Measurements from ENCODE around the gene ALDH4A1. TPM values are rescaled to one million over a fixed set of nuclear protein-coding genes. Genes with fewer than 3 reads are reported as not detected.
A peak's percentile ranks its signal among the peaks of the same experiment; 100 is the strongest.

ALDH4A1 gene
- total RNA-seq, 4 donors from 2014 or later = 16.5 to 25.8 (median 22.1) TPM

DNA sequence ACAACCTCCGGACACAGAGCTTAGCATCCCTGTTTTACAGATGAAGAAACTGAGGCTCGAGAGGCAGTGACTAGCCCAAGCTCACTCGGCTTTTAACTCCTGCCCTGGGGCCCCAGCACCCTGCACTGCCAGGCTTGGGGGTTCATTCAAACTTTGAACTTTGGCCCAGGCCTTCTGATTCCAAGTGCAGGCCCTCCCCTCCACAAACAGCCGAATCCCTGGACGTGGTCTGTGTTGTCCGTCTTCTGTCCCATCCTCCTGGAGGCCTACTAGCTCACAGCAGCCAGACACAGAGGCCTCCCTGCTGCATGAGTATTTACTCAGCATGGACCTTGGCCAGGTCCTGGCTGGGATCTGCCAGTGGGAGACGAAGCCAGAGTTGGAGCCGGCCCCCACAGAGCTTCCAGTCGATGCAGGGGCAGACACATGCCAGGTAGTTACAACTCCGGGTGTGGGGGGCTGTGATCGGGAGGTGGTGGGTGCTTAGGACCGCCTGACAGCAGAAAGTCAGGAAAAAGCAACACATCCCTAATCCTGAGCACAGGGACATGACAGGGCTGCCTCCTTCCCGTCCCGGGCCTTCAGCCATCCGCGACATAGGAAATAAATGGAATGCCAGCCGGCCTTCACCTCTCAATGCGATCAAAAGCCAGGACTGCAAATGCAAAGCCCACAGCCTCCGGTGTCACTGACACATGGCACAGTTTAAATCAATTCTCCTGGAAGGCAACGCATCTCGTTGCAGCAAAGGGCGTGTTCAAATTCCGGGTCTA, 46.7 kb upstream of the ALDH4A1 start:
- DNase-seq (ENCODE audit: low spot score in 2 of 2) = peak in 1 of 2 donors; percentile 92
- TF ChIP-seq POLR2A (IDR thresholded peaks at IDR 0.05) = no peak
- TF ChIP-seq, protein P1, sequence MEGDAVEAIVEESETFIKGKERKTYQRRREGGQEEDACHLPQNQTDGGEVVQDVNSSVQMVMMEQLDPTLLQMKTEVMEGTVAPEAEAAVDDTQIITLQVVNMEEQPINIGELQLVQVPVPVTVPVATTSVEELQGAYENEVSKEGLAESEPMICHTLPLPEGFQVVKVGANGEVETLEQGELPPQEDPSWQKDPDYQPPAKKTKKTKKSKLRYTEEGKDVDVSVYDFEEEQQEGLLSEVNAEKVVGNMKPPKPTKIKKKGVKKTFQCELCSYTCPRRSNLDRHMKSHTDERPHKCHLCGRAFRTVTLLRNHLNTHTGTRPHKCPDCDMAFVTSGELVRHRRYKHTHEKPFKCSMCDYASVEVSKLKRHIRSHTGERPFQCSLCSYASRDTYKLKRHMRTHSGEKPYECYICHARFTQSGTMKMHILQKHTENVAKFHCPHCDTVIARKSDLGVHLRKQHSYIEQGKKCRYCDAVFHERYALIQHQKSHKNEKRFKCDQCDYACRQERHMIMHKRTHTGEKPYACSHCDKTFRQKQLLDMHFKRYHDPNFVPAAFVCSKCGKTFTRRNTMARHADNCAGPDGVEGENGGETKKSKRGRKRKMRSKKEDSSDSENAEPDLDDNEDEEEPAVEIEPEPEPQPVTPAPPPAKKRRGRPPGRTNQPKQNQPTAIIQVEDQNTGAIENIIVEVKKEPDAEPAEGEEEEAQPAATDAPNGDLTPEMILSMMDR (IDR thresholded peaks at IDR 0.05) = no peak
- 22 to 39% methylated on average over 22 to 23 of the region's 23 CpGs for WGBS, 2 donors
- H3K4me3 ChIP-seq (ENCODE audit: low read depth, poor library complexity, severe bottlenecking) = no peak overlapping the region
- intact Hi-C loops (cut with DNase I; ENCODE audit: low total_unique reads) = loop anchor here (5.0 kb wide), 1 partner anchor 133 kb away; no protein-coding TSS in a partner anchor

DNA sequence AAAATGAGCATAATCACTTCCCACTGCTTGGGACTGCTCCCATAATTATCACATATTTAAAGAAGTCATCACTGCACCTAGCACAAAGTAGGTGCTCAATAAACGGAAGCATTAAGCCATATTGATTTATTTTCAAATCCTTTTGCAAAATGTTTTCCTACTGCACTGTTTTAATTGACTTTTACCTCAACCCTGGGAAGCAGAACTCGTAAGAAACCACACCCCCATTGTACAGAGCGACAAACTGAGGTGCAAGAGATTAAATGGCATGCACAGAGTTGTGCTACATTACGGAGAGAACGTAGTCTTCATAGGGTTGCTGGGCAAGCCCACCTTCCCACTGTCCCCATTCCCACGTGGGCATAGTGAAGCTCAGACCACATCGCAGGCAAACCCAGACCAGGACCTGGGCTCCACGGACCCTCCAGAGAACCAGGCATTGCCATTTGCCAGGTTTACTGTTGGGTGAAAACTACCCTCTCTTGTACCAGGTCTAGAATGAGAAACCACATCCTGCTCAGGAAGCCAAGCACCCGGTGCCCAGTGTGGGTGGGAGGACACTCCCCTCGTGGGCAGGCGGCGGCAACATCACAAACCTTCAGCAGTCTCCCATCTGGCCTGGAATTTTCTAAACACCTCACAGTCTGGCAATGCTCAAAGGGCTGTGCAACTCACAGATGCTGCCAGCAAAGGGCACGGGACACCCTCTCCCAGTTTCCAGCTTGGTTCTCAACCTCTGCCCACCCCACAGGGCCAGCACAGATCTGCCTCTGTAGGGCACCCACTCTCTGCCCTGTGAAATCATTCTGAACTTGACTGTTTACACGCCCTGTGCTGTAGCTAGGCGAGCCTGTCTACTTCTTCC, 45.9 kb upstream of the ALDH4A1 start:
- 40 to 43% methylated on average over 14 to 15 of the region's 15 CpGs for WGBS, 2 donors
- intact Hi-C loops (cut with DNase I; ENCODE audit: low total_unique reads) = loop anchor here (5.0 kb wide), 1 partner anchor 134 kb away; no protein-coding TSS in a partner anchor
- TF ChIP-seq, protein P1 (IDR thresholded peaks at IDR 0.05) = no peak
- no peak for TF ChIP-seq POLR2A (IDR thresholded peaks at IDR 0.05)
- no peak for DNase-seq (ENCODE audit: low spot score in 2 of 2)
- no peak overlapping the region for H3K4me3 ChIP-seq (ENCODE audit: low read depth, poor library complexity, severe bottlenecking)

DNA sequence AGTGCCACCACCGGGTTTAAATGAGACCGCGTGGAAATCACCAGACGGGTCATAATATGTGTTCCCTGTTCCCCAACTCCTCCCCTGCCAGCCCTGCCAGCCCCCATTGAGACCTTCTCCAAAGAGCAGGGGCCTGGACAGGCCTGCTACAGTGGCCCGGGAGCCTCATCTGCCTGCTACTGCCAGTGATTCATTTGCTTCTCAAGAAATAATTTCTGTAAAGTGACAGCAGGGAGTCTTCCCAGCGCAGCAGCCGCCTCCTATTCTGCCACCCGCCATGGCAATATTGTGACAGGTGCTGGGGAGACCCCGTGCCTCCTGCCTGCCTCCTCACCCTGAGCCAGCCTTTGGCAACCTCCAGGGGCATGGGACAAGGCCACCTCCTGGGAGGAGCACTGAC, 45.2 kb upstream of the ALDH4A1 start:
- WGBS, 2 donors = 54 to 62% methylated on average over 8 to 9 of the region's 9 CpGs
- no peak for DNase-seq (ENCODE audit: low spot score in 2 of 2)
- H3K4me3 ChIP-seq (ENCODE audit: low read depth, poor library complexity, severe bottlenecking) = no peak overlapping the region
- TF ChIP-seq, protein P1 (IDR thresholded peaks at IDR 0.05) = no peak
- intact Hi-C loops (cut with DNase I; ENCODE audit: low total_unique reads) = loop anchor here (5.0 kb wide), 1 partner anchor 135 kb away; no protein-coding TSS in a partner anchor

DNA sequence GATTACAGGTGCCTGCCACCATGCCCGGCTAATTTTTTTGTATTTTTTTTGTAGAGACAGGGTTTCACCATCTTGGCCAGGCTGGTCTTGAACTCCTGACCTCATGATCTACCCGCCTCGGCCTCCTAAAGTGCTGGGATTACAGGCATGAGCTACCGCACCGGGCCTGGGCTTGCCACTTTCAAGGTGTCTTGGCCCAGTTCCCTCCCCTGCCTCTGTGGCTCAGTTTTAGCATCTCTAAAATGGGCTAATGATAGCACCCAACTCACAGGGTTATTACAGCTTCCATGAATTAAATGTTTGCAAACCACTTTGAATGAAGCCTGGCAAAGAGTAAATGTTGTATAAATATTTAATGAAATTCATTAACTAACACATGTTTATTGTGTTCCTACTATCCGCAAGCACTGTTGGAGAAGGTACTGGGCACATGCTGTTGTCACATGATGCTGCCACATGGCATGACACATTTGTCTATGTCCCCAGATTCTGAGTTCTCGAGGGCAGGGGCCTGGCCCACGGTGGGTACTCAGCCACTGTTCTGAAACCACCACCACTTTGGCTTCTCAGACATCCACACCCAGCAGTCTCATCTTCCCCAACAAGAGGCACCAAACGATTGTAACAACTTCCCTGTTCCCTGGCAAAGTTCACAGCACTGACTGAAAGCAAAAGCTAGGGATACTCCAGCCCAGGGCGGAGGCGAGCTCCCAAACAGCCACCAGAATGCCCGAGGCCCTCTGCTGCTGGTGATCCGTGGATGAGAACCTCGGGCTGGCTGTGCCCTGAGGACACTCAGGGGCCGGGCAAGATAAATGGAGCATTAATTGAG, 44.4 kb upstream of the ALDH4A1 start:
- DNase-seq (ENCODE audit: low spot score in 2 of 2) = no peak
- intact Hi-C loops (cut with DNase I; ENCODE audit: low total_unique reads) = loop anchor here (5.0 kb wide), 1 partner anchor 136 kb away; no protein-coding TSS in a partner anchor
- TF ChIP-seq, protein P1 (IDR thresholded peaks at IDR 0.05) = no peak
- TF ChIP-seq POLR2A (IDR thresholded peaks at IDR 0.05) = no peak
- 35 to 38% methylated on average over 12 to 14 of the region's 15 CpGs for WGBS, 2 donors
- no peak overlapping the region for H3K4me3 ChIP-seq (ENCODE audit: low read depth, poor library complexity, severe bottlenecking)

DNA sequence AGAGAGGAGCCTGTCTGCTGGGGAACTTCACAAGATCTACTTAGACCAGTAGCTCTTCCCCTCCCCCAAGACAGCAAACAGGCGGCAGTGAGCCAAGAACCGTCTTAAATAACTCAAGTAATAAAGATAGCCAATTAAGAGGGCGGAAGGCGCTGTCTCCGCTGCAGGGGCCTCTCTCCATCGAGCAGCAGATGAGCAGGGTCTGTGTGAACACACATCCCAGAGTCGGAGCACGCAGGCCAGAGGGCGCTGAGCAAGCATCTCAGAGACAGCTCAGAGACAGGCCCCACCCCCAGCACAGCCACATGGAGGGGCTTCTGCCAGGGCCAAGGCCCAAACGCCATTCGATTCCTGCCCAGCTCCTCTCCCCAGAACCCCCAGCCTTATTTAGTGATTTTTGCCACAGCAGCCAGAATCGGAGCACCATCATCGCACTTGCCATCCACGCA, 43.1 kb upstream of the ALDH4A1 start:
- 51 to 53% methylated on average over 14 of the region's 14 CpGs for WGBS, 2 donors
- intact Hi-C loops (cut with DNase I; ENCODE audit: low total_unique reads) = loop anchor here (5.0 kb wide), 1 partner anchor 137 kb away; no protein-coding TSS in a partner anchor
- TF ChIP-seq POLR2A (IDR thresholded peaks at IDR 0.05) = no peak
- TF ChIP-seq, protein P1 (IDR thresholded peaks at IDR 0.05) = no peak
- H3K4me3 ChIP-seq (ENCODE audit: low read depth, poor library complexity, severe bottlenecking) = no peak overlapping the region
- no peak for DNase-seq (ENCODE audit: low spot score in 2 of 2)

All from lower leg skin (tissue), 4 donors.